Stimulated activated CD4-positive, alpha-beta T cell treated with anti-CD3 and anti-CD28 coated beads, Interleukin-4, amount 100 ng/mL, for 1 hour (primary cell): ENCODE results near the gene LCN1.
"Not testable (repeated sequence)": the region's sequence is repeated elsewhere in the genome, so short reads cannot be mapped to it uniquely, and the experiment has no call there.

Source experiments
- DNase-seq: peaks from one replicate; pipeline ENCODE4 v3.0.0-alpha.2; 2020

LCN1 gene

DNA sequence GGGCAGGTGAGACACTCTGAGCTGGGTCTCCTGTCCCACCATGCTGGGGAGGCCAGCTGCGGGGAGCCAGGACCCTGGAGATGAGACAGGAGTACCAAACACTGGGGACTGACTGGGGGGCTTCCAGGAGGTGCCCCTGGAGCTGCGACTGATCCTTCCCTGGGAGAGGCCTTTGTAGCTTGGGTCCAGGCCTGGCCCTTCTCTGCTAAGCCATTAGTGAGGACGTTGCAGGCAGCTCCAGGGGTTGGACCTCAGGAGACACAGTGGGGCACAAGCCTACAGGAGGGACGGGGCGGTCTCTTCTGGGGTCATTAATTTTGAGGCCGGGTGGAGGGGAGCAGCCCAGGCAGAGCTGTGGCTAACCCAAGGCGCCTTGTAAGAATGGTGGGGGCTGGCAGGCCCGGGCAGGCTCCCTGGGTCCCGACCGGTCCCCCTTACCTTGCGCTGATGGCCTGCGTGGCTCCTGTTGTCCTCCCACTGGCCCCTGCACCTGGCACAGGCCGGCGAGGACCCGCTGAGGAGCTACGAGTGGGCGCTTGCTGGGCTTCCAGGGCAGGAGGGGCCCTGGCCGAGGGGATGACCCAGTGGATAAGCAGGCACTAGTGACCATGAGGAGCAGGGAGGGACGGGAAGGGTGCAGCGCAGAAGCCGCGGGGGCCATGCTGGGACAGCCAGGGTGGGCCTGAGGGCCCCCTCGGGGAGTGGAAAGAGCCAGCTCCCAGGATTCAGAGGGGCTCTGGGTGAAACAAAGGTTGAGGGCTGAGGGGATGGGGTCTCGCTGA is 15.6 kb upstream of the LCN1 start:
- no peak for DNase-seq

- DNase-seq: no peak
Measured at GRCh38 chr9:135506327-135507103, 14.7 kb upstream of the LCN1 start.

DNA sequence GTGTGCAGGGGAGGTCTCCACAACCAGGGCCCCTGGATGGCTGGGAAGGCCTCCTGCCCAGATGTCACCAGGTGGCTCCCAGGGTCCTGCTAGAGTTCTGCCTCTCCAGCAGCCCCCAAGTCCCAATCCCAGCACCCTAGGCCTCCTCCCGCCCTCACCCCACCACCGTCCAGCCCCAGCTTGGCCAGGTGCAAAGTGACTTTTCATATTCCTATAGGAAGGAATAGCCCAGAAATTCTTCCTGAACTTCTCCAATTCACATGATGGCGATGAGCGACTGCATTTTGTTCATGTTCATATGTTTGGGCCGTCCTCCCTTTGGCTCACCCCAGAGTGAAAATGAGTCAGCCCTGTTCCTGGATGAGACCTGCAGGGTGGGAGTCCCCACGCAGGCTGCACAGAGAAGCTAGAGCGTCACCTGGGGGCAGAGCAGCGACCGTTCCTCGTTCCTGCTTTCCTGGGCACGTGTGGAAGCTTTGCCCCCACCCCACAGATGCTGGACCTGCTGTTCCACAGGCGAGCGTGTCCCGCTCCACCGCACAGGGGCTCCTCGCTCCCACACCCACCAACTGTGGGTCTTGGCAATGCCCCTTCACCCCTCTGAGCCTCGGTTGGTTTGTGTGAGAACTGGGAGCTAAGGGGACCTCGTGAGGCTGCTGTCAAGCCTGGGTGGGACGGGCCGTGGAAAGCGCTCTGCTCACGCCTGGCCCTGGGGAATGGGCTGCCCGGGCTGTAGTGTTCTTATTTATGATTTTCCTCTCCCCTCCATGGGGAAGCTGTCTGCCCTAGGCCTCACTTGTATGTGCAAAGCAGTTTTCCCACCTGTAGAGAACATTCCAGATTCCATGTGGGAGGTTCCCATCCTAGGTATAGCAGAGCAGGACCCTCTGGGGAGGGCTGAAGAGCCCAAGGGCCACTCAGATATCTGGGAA is 13.9 kb upstream of the LCN1 start:
- no peak for DNase-seq

- DNase-seq: no peak
Measured at GRCh38 chr9:135508211-135508820, 12.9 kb upstream of the LCN1 start.

DNA sequence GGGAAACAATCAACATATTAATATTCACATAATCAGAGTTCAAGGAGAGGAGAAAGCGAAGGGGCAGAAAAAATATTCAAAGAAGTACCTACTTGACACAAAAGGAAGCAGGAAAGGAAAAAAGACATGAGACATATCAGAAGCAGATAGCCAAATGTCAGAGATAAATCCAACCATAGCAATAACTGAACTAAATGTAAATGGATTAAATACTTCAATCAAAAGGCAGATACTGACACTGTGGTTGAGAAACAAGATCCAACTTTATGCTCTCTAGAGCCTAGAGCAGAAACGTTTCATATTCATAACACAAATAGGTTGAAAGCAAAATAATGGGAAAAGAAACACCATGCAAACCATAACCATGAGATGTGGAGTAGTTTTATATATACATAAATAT is 11.8 kb upstream of the LCN1 start:
- DNase-seq: no peak

DNA sequence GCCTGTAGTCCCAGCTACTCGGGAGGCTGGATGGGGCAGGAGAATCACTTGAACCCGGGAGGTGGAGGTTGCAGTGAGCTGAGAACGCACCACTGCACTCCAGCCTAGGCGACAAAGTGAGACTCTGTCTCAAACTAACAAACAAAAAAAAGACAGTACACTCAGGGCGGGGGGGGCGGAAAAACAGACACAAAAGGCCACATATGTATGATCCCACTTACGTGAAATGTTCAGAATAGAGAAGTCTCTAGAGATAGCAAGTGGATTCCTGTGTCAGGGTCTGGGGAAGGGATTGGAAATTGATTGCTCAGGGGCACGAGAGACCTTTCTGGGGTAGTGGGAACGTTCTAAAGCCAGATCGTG is 9.0 kb upstream of the LCN1 start:
- DNase-seq: no peak

DNA sequence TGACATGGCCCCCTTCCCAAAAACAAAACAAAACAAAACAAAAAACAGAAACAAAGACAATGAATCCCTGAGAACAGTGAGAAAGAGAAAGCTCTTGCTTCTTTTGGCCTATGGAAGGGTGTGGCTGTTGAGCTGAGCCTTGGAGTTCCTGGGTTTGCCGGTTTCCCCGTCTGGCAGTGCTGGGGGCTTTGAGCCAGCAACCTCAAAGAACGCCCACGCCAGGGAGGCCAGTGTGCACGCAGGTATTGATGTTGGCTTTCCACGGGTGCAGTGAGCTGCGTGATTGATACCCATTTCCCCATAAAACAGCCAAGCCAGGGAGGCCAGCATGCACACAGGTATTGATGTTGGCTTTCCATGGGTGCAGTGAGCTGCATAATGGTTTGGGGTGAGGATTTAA is 8.3 kb upstream of the LCN1 start:
- no peak for DNase-seq

GRCh38 chr9:135513351-135513846 is 7.8 kb upstream of the LCN1 start:
- DNase-seq: no peak

GRCh38 chr9:135513906-135514305 is 7.3 kb upstream of the LCN1 start:
- not testable (repeated sequence) for DNase-seq

DNA sequence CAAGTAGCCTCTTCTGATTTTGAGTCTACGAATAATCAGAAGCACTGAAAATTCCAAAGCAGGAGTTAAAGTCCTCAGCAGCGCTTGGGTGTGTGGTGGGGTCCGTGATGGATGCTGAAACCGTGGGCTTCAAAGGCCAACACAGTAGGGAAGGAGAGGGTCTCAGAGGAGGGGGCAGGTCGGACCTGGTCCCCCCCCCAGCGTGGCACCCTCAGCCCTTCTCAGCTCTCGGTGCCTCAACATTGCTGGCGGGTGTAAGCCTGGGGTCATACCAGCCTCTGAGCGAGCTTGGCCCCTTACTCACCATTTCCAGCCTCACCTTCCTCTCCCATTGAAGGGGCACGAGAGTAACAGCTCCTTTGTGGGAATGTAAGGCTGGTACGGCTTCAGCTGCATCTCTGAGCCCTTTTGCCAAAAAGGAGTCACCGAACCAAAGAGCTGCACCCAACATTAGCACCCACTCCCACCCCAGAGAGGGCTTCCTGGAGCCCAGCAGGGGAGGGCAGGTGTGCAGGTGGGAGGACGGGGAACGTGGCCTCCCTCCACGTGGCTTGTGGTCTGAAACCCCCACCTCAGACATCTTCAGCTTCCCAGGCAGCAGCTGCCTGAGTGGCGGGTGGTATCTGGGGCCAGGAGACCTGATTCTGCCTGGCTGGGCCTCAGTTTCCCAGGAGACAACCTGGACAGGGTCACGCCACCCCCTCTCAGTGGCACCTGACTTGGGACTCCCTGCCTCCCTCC is 6.7 kb upstream of the LCN1 start:
- DNase-seq: no peak

GRCh38 chr9:135515083-135515951 is 5.9 kb upstream of the LCN1 start:
- no peak for DNase-seq

DNA sequence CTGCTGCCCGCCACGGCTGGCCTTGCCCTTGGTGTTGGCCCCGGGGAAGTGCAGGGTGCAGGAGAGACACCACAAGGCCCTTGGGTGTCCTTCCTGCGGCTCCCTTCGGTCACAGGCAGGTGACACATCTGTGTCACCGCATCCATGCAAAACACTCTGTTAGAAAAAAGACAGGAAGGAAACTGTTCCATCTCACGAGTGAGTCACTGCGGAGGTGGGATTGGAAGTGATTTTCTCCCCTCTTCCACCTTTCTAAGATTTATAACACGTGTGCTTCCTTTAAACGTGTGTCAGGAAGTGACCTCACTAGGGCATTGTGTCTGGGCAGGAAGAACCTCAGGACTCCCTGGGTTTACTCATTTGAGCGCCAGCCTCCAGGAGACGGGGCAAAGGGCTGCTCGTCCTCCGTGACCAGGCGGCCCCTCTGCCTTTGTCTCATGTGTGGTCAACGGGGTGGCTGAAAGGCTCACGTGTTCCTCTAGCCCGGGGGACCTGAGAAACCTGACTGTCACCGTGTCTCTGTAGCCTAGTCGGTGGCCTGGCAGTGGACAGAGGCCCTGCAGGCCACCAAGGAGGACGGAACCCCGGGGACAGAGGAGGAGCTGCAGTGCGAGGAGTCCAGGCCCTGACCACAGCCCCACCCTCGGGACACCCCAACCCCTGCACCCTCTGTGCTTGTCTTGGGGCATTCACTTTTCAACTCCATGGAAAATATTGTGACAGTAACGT is 4.9 kb upstream of the LCN1 start:
- DNase-seq: no peak

GRCh38 chr9:135517407-135517822 is 3.8 kb upstream of the LCN1 start:
- DNase-seq: no peak

GRCh38 chr9:135519179-135519971 is 1.9 kb upstream of the LCN1 start:
- DNase-seq: no peak

- no peak for DNase-seq
Measured at GRCh38 chr9:135521608-135522095, 412 bp downstream of the LCN1 start.

GRCh38 chr9:135522137-135522877 is 1.1 kb downstream of the LCN1 start:
- no peak for DNase-seq

DNA sequence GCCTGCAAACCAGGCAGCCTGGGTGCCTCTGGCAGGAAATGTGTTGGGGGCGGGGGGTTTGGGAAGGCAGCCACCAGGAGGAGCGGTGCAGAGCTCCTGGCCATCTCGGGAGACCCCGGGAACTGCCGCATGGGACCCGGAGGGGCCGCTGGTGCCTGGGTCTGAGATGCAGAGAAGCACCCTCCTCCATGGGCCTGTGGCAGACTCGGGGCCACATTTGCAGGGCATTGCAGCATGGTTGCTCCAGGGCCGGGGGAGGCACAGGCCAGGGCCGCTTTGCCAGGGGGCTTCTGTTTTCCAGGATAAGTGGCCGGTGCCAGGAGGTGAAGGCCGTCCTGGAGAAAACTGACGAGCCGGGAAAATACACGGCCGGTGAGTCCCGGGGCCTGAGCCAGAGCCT is 1.7 kb downstream of the LCN1 start:
- no peak for DNase-seq

GRCh38 chr9:135523521-135524129 is 2.4 kb downstream of the LCN1 start:
- DNase-seq: no peak
